Liver (tissue), 9 donors: ENCODE measurements around the gene RALB. TPM values are rescaled to one million over a fixed set of nuclear protein-coding genes. Genes with fewer than 3 reads are reported as not detected.

ENCODE experiments used
- DNase-seq: peaks from one replicate; pipeline ENCODE4 v3.0.0-alpha.2; 2017; ENCODE audit warnings: low spot score
- H3K27ac ChIP-seq, 2 donors: one replicate each; pipeline ENCODE4 v1.7.0; 2013; ENCODE audit warnings: inconsistent platforms in 2 of 2, low read length in 2 of 2, control low read depth in 1 of 2, low read depth in 1 of 2, mild to moderate bottlenecking in 1 of 2
- H3K27me3 ChIP-seq, 4 donors: one replicate each; pipeline versions ENCODE4 v1.6.1 to v1.7.0; 2013; ENCODE audit warnings: low read length in 3 of 4, inconsistent platforms in 1 of 4, mild to moderate bottlenecking in 1 of 4, moderate library complexity in 1 of 4; ENCODE audit not compliant: control insufficient read depth in 4 of 4, insufficient read depth in 4 of 4
- H3K36me3 ChIP-seq, 4 donors: one replicate each; pipeline versions ENCODE4 v1.6.1 to v1.7.0; 2013; ENCODE audit warnings: low read length in 3 of 4, mild to moderate bottlenecking in 3 of 4, low read depth in 1 of 4, moderate library complexity in 1 of 4; ENCODE audit not compliant: control insufficient read depth in 4 of 4, insufficient read depth in 3 of 4
- H3K4me1 ChIP-seq, 4 donors: one replicate each; pipeline versions ENCODE4 v1.6.1 to v1.7.0; 2013; ENCODE audit warnings: low read length in 3 of 4, mild to moderate bottlenecking in 3 of 4, moderate library complexity in 1 of 4; ENCODE audit not compliant: control insufficient read depth in 4 of 4, insufficient read depth in 4 of 4
- H3K4me3 ChIP-seq, 3 donors: one replicate each; pipeline versions ENCODE4 v1.6.1 to v1.7.0; 2013; ENCODE audit warnings: low read length in 3 of 3, control low read depth in 1 of 3, low read depth in 1 of 3, mild to moderate bottlenecking in 1 of 3
- H3K9ac ChIP-seq, 2 donors: one replicate each; pipeline ENCODE4 v1.7.0; 2013; ENCODE audit warnings: low read length in 2 of 2, mild to moderate bottlenecking in 2 of 2, moderate library complexity in 2 of 2, control low read depth in 1 of 2, low read depth in 1 of 2
- H3K9me3 ChIP-seq, 4 donors: one replicate each; pipeline versions ENCODE4 v1.6.1 to v1.7.0; 2013; ENCODE audit warnings: low read length in 3 of 4; ENCODE audit not compliant: control insufficient read depth in 4 of 4
- ATF3 ChIP-seq: IDR thresholded peaks from 2 replicates; pipeline ENCODE4 v1.6.1; 2016; ENCODE audit warnings: antibody characterized with exemption
- CTCF ChIP-seq: fragments of 150-350 bp; IDR thresholded peaks from 2 replicates; pipeline ENCODE4 v1.5.1; 2017; ENCODE audit warnings: improper control_type of control experiment, low read depth, low read length; ENCODE audit not compliant: missing input control
- EGR1 ChIP-seq, 2 donors: IDR thresholded peaks; 2 replicates each; pipeline ENCODE4 v1.6.1; 2016 to 2018; ENCODE audit warnings: antibody characterized with exemption in 2 of 2, low read depth in 2 of 2
- FOXA1 ChIP-seq: IDR thresholded peaks from 2 replicates; pipeline ENCODE4 v1.6.1; 2016; ENCODE audit warnings: antibody characterized with exemption
- FOXA2 ChIP-seq: IDR thresholded peaks from 2 replicates; pipeline ENCODE4 v1.6.1; 2016; ENCODE audit warnings: antibody characterized with exemption
- GABPA ChIP-seq, 2 donors: IDR thresholded peaks in 1 of 2; conservative IDR thresholded peaks in 1 of 2; 2 replicates each; pipeline ENCODE4 v1.6.1; 2016; ENCODE audit warnings: antibody characterized with exemption in 2 of 2, mild to moderate bottlenecking in 1 of 2, moderate library complexity in 1 of 2
- HNF4A ChIP-seq, 2 donors: conservative IDR thresholded peaks; 2 replicates each; pipeline ENCODE4 v1.6.1; 2016; ENCODE audit warnings: antibody characterized with exemption in 2 of 2, mild to moderate bottlenecking in 2 of 2
- HNF4G ChIP-seq: IDR thresholded peaks from 2 replicates; pipeline ENCODE4 v1.6.1; 2016; ENCODE audit warnings: antibody characterized with exemption
- JUND ChIP-seq, 2 donors: IDR thresholded peaks; 2 replicates each; pipeline ENCODE4 v1.6.1; 2016; ENCODE audit warnings: antibody characterized with exemption in 2 of 2
- RXRA ChIP-seq, 2 donors: IDR thresholded peaks; 2 replicates each; pipeline ENCODE4 v1.6.1; 2017 to 2018; ENCODE audit warnings: antibody characterized with exemption in 2 of 2, mild to moderate bottlenecking in 1 of 2
- SP1 ChIP-seq: IDR thresholded peaks from 2 replicates; pipeline ENCODE4 v1.6.1; 2018; ENCODE audit warnings: antibody characterized with exemption, mild to moderate bottlenecking
- TAF1 ChIP-seq: conservative IDR thresholded peaks from 2 replicates; pipeline ENCODE4 v1.6.1; 2016; ENCODE audit warnings: antibody characterized with exemption, mild to moderate bottlenecking
- YY1 ChIP-seq: IDR thresholded peaks from 2 replicates; pipeline ENCODE4 v1.6.1; 2016; ENCODE audit warnings: antibody characterized with exemption, mild to moderate bottlenecking
- ZBTB33 ChIP-seq: IDR thresholded peaks from 2 replicates; pipeline ENCODE4 v1.6.1; 2016; ENCODE audit warnings: antibody characterized with exemption
- WGBS: extraction: QIAGEN DNeasy Blood & Tissue Kit; methylation state at CpG from one replicate; pipeline ENCODE4 v1.1.7; 2013; 5-methylcytosine and 5-hydroxymethylcytosine counted together
- polyA plus RNA-seq, 2 donors: library from polyadenylated mRNA; stranded (reverse) in 1 of 2; unstranded in 1 of 2; fragments of 200-250 nt in 1 of 2; fragments of >200 nt in 1 of 2; fragmentation: Nextera tagmentation in 1 of 2; extraction: Ambion mirVana in 1 of 2; gene quantifications; one replicate each; pipeline versions ENCODE4 v1.2.1 to v1.2.3, GENCODE V29; 2013 to 2015
- total RNA-seq, 2 donors: library from RNA; depleted of rRNA; stranded (reverse); fragments of >200 nt; gene quantifications; one replicate each; pipeline ENCODE4 v1.2.3, GENCODE V29; 2014
- donor health status: healthy.
- donor health status: healthy.
- donor health status: healthy.
- donor health status: healthy.
- donor health status: healthy.

Gene RALB
- total and polyA plus RNA-seq, 4 donors, result 11.1 to 26.4 (median 20.1) TPM

- no peak overlapping the region for H3K4me3 ChIP-seq
- no peak for TF ChIP-seq GABPA (IDR thresholded peaks at IDR 0.05 in 1 of 2, conservative IDR thresholded peaks at IDR 0.05 in 1 of 2)
- no peak for TF ChIP-seq ZBTB33
- TF ChIP-seq RXRA (IDR thresholded peaks at IDR 0.05), result no peak
- WGBS, result 82% methylated on average over 10 of the region's 10 CpGs
- no peaks in the 10 kb centered on the region for H3K36me3 ChIP-seq
- H3K9ac ChIP-seq, result no peak overlapping the region
- no peaks in the 10 kb centered on the region for H3K9me3 ChIP-seq
- H3K27me3 ChIP-seq, result no peaks in the 10 kb centered on the region
- DNase-seq, result no peak
- H3K4me1 ChIP-seq, result peaks cover 0 to 2% (median 0%) of the 10 kb centered on the region in 4 donors
- no peak overlapping the region for H3K27ac ChIP-seq
These were observed 15.2 kb upstream of the RALB start for GRCh38 chr2:120237491-120237902.

GRCh38 chr2:120238728-120239487 lies 13.7 kb upstream of the RALB start:
- Histone ChIP-seq H3K4me1 (no peaks in the 10 kb centered on the region), H3K27ac (no peak overlapping the region), H3K9ac (no peak overlapping the region), H3K9me3 (no peaks in the 10 kb centered on the region), H3K27me3 (no peaks in the 10 kb centered on the region), H3K36me3 (no peaks in the 10 kb centered on the region), H3K4me3 (no peak overlapping the region)
- no peak for DNase-seq
- TF ChIP-seq CTCF (no peak), FOXA2 (no peak), SP1 (no peak), JUND (IDR thresholded peaks at IDR 0.05) (no peak), TAF1 (no peak), YY1 (no peak), HNF4G (no peak), ATF3 (no peak), GABPA (IDR thresholded peaks at IDR 0.05 in 1 of 2, conservative IDR thresholded peaks at IDR 0.05 in 1 of 2) (no peak), RXRA (IDR thresholded peaks at IDR 0.05) (no peak), EGR1 (IDR thresholded peaks at IDR 0.05; ENCODE audit: low read depth in 2 of 2) (no peak), FOXA1 (no peak), HNF4A (conservative IDR thresholded peaks at IDR 0.05) (no peak)
- WGBS, result 77% methylated on average over 22 of the region's 22 CpGs
